ENCODE measurements around the gene RTN4RL1.

The RTN4RL1 gene

DNA sequence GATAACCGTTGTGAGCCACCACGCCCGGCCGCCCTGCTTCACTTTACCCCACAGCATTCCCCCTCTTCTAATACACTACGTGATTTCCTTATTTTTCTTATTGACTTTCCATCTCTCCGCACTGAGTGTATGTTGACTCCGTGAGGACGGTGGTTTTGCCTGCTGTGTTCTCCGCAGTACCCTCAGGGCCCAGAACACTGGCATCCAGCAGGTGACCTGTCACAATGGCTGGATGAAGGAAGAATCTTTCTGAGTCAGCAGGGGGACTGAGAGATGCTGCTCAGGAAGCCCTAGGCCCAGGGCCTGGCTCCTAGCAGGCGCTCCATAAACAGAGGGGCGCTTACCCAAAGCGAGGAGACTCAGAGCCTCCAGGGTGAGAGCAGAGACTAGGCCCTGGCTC lies 79.5 kb downstream of the RTN4RL1 start:
- no peak for DNase-seq

DNA sequence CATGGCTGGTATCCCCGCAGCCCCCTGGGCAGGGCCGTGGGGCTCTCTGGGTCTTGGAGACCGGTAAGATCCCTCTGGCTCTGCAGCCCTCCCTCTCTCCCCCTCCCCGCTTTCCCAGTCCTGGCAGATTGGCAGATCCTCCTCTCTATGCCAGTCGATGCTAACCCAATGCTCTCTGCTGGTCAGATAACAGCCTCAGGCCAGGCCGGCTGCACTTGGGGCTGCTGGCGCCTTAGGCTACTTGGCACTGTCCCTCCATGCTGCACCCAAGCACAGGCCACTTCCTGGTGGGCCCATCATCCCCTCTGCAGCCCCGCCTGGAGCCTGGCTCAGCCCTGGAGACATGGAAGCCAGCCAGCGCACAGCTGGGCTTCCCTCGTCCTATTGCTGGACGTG lies 81.7 kb downstream of the RTN4RL1 start:
- no peak for DNase-seq

DNA sequence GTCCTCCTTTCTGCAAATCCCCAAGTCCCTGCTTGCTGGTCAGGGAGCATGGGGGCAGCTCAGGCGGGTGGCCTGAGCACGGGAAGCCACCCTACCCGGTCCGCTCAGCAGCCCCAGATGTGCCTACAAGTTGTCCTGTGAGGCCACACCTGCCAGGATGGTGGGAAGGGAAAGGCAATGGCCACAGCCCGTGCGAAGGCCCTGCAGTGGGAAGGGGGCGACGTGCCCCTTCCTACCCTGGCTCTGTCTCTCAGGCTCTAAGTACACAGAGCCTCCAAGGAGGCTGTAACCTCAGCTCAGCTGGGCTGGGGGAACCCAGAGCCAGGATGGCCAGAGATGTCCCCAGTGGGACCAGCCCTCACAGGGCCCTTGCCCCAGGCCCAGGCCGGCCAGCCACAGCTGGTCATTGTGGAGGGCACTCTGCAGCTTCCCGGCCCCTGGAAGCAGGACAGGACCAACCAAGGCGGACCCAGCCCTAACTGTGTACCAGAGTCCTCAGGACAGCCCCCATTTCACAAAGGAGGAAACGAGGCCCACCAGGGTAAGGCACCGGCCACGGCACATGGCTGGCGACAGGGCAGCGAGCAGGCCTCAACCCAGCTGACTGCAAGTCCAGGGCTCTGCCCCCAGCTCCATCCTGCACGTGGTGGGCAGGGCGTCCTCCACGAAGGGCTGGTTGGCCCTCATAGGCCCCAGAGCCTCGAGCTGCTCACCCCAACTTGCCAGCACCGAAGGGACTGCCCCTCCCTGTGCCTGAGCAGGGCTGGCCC lies 82.3 kb downstream of the RTN4RL1 start:
- no peak for DNase-seq

DNA sequence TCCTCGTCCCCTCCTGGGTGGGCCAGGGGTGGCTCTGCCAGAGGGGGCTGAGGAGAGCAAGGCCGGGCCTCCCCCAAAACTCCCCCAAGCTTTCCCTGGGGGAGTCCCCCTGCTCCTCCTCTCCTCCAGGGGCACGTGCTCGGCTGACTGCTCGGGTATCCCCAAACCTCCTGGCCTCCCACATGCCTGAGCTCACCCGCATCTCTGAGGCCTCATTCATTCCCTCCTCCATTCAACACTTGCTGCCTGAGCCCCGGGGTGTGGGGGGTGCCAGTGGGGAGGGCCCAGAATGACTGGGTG lies 83.1 kb downstream of the RTN4RL1 start:
- no peak for DNase-seq

DNA sequence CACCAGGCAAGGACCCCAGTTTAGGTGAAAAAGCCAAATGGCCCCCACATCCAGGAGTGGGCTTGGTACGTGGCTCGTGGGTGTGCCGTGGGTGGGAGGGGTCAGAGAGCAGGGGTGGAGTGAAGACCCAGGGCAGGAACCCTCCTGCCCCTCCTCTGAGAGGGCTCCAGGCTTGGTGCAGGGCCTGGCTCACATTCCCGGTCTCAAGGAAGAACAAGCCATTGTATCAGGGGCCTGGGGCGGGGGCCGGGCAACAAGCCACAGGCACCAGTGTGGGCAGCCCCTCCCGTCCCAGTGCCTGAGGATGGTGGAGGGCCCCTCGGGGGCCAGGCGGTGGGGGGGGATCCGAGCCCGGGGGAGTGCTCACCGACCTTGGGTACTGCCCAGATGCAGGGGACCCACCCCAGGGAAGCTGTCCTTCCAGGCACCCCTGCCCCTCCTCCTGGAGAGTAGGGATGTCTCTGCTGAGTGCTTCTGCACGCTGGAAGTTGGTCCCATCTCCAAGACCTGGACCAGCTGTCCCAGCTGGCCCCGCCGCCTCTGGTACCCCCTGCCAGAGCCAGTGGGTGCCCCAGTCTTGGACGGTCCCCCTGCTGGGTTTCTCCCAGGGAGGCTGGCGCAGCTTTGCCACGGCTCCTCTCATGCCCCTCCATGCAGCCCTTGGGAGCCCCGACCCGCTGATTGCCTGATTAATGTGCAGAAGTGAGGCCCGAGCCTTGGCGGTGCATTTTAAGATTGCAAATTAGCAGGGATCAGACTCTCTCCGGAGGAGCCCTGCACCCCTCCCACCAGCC lies 83.7 kb downstream of the RTN4RL1 start:
- DNase-seq, result no peak

DNA sequence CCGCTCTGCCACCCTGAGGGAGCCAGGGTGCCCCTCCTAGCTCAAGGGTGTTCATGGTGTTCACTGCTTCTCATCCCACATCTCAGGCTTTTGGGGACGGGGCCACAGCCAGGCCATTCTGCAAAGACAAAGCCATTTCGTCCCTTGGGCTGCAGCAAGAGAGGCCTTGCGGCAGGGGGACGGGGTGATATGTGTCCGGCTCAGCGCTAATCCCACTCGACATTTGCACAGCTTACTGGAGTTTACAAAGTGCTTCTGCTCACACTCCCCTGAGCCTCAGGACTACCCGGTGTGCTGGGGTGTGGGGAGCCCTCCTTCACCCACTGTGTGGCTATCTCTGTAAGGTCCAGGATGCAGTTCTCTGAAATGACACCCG lies 84.3 kb downstream of the RTN4RL1 start:
- no peak for DNase-seq

DNA sequence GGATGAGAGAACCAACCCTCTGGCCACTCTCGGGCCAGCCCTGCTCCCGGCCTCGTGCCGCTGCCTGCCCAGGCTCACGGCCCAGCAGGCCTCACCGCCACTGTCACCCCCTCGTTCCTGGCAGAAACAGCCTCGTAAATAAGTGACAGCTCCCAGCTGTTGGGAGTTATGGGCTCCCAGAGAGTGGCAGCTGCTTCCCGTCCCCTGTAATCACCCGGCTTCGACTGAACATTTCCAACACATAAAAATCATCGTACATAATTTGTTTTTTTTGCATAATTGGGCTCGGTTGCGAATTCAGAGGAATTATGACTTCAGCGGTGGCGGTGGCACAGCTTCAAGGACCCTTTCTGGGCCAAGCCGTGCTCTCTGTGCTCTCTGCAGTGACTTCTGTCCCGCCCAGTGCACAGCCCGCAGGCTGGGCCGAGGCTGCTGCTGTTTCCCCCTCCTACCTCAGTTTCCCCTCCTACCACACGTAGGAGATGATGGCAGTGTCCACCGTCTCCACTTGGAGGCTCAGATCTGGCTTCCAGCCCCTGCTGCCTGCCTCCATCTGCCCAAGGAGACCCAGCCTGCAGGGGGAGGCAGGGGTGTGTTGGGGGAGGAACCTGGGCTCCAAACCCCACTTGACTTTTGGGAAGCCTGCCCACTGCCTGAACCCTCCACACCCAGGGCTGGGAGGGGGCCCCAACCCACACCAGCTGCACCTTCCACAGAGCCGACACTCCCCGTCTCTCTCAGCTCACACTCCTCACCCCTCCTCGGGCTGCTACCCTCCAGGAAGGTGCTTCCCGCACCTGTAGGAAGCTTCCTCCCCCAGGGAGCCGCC lies 84.9 kb downstream of the RTN4RL1 start:
- no peak for DNase-seq

DNA sequence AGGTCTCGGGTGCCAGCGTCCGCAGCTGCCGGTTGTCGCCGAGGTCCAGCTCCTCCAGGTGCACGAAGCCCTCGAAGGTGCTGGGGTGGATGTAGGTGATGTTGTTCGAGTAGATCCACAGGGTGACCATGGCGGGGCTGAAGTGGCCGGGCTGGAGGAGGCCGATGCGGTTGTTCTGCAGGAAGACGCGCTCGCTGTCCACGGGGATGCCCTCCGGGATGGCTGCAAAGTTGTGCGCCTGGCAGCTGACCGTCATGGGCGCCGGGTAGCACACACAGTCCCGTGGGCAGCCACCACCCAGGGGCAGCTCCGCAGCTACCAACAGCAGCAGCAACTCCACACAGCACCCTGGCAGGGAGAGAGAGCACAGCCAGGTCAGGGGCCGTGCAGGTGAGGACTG lies 87.7 kb downstream of the RTN4RL1 start:
- no peak for DNase-seq

DNA sequence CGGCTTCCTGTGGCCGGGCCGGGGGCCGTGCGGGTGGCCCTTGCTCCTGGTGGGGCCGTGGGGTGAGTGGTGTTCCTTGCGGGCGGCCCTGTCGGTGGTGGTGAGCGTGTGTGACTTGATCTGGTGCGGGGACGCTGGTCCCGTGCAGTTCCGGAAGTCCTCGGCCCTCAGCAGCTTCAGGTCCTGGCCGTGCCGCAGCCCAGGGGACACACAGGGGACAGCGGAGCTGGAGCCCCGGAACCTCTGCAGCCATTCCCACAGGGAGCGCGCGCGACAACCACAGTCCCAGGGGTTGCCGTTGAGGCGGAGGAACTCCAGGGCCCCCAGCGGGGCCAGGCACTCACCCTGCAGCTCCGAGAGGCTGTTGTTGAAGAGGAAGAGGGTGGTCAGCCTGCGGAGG lies 88.4 kb downstream of the RTN4RL1 start:
- DNase-seq, result no peak

DNA sequence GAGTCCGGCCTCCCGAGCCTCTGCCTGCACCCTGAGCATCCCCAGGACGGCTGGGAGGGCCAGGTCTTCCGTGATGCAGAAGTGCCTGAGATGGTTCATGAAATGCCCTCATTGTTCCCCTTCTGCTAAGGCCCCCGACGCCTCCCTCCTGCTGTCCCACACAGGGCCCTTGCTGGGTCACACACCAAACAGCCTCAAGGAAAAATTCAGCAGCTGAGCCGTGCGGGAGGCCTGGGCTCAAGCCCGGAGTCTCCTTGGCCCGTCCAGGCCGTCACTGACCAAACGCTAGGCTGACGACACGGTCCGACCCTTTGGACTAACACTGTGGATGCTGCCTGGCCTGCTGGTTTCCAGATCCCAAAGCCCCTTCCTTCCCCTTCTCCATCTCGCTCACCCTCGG lies 90.2 kb downstream of the RTN4RL1 start:
- DNase-seq, result no peak

DNA sequence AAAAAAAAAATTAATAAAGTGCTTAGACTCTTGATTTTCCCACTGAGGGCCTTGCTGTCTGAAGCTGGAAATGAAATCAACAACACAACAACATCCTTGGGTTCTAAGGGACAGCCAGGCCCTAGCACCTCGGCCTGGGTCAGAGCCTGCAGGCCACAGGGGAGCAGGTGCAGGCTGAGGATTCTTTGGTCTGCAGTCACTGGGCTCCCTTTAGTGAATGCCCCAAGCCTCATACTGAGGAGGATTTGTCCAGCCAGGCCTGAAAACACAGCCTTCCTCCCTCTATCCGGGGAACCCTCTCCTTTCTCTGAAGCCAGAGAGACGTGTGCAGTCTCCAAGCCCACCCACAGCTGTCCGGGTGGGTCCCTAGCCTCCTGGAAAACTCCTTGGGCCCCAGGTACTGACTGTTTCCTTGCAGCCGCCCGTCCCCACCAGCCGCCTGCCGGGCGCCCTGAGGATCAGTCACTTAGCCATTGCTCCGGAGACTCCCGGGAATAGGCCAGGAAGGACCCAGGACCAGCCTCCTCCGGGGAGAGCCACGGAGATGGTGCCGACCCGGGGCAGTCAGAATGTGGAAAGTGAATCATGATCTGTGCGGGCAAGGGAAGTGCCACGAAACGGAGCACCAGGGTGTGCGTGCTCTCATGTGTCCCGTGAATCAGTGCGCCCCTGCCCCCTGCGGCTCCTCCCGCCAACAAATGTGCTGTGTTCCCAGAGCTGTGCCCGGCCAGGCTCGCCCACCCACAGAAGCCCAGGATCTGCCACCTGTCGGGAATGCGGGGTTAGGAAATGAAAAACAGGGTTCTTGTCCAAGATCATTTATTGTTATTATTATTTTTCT lies 91.0 kb downstream of the RTN4RL1 start:
- DNase-seq, result no peak

DNA sequence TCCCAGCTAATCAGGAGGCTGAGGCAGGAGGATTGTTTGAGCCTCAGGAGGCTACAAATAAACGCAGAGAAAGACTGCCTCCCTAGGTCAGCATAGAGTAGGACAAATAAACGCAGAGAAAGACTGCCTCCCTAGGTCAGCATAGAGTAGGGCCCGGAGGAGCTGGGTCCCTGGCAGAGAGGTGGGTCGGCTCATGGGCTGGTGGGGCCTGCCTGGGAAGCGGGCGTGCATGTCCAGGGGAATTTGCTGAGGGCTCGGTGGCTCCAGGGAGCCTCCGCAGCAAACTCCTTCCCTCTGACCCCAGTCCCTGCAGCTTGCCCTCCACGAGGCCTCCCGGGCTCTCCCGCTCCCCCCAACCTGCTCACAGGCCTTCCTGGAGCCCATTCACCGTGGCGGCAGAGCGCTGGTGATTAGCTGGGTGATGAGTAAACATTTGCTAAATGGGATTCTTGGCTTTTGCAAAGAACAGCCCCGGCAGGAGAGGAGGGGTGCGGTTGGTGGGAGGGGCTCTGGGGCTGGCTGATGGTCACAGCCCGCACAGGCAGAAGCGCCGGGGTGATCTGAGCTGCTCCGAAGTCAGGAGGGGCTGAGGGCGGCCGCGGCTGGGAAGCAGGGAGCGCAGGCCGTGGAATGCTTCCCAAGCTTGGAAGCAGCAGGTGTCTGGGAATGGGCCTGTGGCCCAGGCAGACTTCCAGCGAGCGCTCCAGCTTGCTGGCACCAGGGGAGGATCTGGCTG lies 93.1 kb downstream of the RTN4RL1 start:
- peak; percentile 41 for DNase-seq

DNA sequence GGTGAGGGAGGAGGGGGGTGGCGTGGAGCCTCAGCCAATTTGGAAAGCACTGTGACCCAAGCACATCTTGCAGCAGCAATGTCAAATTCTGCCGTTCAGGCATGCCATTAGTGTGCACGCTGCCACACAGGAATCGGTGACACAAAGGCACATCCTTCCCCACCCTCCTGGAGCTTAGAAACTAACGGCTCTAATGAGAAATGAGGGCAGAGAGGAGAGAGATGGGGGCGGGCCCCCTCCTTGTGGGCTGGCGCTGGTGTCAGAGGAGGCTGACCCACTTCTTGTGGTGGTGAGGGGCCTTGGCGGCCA lies 94.8 kb downstream of the RTN4RL1 start:
- DNase-seq, result no peak

DNA sequence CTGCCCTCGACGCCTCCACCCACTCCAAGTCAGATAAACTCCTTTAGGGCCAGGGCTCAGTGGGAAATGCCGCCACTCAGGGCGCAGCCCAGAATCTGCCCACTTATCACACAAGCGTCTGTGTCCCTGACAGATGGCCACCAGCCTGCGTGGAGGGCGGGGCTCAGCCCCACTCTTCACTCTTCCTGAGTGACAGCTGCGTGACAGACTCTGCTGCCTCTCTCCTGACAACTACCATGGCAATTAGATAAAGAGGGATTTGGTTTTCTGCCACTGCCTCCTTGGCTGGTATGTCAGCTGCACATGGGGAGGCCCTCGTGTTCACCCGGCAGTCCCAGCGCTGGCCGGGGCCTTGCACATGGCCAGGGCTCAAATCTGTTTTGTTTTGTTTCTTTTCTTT lies 96.2 kb downstream of the RTN4RL1 start:
- no peak for DNase-seq

DNA sequence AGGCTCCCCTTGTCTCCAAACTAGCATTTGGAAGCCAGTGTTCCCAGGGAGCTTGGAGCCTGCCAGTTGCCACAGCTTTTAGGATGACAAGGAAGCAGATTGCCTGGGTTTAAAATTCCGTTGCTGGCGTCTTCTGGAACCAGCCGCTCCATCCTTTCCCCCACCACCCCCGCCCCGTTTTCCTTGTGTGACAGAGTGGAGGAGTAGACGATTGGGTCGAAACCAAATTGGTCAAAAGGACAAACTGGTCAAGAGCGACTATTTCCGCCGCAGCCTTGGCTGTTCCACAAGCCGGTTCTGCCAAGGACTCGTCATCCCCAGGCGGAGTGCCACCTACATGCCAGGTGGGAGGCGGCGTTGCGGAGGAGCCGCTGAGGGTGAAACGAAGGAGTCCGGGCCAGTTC lies 104.2 kb downstream of the RTN4RL1 start:
- no peak for DNase-seq

DNA sequence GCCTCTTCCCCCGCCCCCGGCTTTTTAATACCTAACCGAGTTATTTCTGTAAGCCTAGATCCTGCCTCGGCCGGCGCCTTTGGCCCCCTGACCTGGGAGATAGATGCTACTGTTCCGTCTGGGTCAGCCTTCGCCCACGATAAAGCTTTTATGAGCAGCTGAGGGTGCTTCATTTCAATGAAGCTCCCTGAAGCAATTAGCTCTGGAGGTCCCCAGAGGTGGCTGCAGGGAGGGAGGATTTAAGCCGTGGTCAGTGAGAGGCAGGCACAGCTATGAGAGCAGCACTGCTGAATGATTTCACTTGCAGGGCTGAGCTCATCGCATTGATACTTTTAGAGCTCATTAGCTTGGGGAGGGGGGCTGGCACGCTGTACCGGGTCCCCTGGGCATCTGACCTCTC lies 105.9 kb downstream of the RTN4RL1 start:
- no peak for DNase-seq

DNA sequence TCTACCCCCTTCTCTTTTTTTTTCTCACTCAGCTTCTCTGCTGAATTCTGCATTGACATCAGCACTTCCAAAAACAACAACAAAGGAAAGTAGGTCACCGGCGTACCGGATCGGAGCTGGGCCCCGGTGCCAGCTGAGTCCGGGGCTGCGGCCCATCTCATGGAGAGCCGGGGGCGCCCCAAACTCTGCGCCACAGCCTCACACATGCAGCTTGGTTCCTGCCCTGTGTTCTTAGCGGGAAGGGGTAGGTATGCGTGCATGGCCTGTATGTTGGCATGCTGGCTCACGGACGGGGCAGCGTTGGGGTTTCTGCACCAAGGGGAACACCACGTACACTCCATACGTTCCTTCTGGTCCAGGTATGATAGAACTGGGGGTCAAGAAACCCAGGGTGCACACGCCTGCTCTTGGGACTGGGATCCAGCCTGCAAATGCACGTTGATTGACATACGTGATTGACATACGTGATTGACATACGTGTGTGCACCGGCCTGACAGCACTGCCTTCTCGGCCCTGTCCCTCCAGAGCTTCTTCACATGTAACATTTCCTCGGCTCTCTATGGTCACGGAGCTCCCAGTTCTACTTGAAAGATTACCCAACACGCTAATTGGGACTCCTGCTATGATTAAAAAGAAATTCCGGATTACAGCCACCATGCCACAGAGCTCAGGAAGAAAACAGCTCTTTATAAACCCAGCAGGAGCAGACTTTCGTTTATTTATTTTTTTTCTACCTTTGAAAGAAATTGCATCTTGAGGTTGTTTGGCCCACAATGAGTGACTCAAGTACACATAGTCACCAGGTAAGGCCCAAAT lies 106.6 kb downstream of the RTN4RL1 start:
- no peak for DNase-seq

DNA sequence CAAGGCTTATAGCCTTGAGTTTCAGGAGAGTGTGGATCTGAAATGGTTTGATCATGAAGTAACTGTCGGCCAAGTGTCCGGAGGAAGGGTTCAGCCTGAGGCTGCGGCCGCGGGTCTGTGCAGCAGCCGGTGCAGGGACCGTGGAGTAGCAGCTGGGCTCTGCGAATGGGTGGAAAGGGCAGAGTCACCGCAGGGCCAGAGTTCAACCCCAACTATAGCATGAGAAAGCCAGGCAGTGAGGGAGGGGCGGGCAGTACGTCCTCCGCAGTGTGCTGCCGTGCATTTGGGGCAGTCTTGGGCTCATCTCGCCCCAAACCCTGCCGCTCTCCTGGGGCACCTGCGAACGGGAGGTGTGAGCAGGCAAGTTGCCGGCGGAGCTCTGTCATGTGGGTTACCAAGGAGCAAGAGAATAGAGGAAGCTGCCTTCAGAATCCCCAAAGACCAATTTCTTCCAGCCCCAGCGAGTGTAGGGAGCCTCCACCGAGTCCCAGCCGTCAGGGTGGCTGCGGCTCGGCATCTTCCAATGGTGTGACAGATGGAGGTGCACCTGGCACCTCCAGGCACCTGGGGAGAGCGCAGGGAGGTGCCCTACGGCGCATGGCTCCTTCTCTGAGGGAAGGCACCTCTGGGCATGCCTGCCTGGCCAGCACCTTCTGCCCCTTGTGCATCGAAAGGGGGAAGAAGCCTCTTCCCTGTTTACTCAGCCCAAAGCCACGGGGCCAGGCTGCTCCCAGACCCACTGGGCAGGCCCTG lies 108.0 kb downstream of the RTN4RL1 start:
- no peak for DNase-seq

DNA sequence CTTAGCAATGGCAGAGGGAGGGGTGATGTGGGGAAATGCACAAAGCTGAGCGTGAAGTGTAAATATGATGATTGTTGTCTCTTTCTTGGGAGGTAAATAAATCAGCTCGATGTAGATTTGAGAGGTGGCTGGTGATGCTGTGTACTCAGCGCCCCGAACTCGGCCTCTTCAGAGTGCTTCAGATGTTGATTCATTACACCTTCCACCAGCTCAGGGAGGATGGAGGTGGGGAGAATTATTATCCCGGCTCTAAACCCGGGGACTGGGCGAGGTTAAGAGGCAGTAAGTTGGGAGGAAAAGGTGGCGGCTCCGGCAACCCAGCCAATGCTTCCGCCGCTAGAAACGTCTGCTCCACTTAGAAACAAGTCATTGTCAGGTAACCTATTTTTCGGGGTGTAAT lies 108.8 kb downstream of the RTN4RL1 start:
- no peak for DNase-seq

DNA sequence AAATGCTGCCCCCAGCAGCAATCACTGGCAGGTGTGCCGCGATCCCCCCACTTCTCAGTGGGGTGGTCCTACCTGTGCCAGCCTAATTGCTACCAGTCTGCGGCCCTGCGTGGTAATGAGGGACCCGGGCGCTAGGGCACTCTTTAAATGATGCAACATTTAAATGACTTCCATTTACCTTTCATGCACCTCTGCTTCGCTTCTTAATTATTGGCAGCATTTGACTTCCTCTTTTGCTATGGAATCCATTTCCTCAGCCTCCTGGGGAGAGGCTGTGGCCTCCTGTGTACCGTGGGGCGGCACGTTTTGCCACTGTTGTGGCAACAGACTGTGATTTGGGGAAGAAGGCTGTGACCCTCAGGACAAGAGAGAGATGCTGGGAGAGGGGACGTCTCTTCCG lies 109.2 kb downstream of the RTN4RL1 start:
- no peak for DNase-seq

DNA sequence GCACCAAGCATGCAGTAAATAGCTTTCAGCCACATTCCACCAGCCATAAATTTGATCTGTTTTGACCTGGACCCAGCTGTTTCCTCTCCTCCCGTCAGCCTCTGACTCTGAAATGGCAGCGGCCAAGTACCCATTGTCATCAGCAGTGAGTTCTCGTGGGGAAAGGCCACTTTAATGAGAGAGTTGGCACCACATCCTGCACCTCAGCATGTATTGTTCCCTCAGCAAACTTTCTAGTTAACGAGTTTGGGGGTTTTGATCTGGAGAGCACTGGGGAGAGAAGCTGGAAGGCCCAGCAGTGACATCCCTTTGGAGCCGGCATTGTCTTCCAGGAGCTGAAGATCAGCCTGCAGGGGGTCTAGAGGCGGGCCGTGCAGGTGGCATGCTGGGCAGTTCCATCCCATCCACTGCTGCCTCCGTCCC lies 110.5 kb downstream of the RTN4RL1 start:
- DNase-seq, result no peak
